OCI-LY3 (cell line): ENCODE results near the gene SFXN4.

Experiments
- EZH2phosphoT487 ChIP-seq: fragments of 200-600 bp; shearing (Covaris generic); IDR thresholded peaks from 2 replicates; pipeline ENCODE4 v1.6.1; 2018; ENCODE audit warnings: antibody characterized with exemption, mixed run types, low read depth
- TF ChIP-seq, protein P1 (sequence below): fragments of 200-600, 300-600 bp; sonication (generic); IDR thresholded peaks from 2 replicates; pipeline ENCODE4 v1.5.1; 2014; ENCODE audit warnings: antibody characterized with exemption, low read length, low read depth

DNA sequence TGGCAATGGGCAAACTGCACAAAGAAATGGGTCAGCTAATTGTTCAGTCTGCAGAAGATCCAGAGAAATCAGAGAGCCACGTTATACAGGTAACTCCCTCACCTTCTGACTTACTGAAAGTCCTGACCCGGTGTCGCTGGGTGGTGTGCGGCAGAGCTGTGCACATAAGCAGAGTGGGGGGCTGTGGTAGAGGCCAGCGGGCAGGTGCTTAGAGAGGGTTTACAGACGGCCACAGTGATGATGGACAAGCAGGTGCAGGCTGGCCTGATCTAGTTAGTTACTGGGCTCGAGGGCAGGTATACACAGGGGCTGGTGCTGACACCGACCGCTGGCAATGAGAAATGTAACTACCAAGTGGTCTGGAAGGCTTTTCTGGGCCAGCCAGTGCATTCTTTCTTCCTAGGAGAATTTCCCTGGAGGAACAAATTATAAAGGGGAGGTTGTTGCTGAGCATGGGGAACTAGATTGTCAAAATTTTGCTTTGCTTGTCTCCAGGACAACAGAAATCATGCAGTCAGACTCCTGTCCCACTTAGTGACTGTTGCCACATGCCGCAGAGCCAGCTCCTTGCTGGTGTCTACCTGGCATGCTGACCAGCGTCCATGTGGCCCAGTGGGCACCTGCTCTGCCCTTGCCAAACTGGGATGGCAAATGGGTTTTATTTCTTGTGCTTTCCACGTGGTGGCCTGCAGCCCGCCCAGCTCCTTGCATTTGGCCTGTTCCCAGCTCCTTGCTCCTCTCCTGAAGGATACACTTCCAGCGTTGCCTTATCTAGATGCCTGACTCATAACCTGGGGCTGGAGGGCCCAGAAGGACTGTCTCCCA is 32.8 kb downstream of the SFXN4 start:
- TF ChIP-seq EZH2phosphoT487: no peak
- TF ChIP-seq, protein P1, sequence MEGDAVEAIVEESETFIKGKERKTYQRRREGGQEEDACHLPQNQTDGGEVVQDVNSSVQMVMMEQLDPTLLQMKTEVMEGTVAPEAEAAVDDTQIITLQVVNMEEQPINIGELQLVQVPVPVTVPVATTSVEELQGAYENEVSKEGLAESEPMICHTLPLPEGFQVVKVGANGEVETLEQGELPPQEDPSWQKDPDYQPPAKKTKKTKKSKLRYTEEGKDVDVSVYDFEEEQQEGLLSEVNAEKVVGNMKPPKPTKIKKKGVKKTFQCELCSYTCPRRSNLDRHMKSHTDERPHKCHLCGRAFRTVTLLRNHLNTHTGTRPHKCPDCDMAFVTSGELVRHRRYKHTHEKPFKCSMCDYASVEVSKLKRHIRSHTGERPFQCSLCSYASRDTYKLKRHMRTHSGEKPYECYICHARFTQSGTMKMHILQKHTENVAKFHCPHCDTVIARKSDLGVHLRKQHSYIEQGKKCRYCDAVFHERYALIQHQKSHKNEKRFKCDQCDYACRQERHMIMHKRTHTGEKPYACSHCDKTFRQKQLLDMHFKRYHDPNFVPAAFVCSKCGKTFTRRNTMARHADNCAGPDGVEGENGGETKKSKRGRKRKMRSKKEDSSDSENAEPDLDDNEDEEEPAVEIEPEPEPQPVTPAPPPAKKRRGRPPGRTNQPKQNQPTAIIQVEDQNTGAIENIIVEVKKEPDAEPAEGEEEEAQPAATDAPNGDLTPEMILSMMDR: no peak
